ENCODE results near the gene NLRP14.

The NLRP14 gene

GRCh38 chr11:7060868-7061267, 40.6 kb downstream of the NLRP14 start:
- no peak for DNase-seq

- DNase-seq = no peak
Observed at GRCh38 chr11:7062534-7062933, 42.3 kb downstream of the NLRP14 start.

- peak; percentile 66 to 67 for DNase-seq
Observed at GRCh38 chr11:7072401-7073028, 52.2 kb downstream of the NLRP14 start.

- DNase-seq = no peak
Observed at GRCh38 chr11:7077101-7077500, 56.8 kb downstream of the NLRP14 start.

GRCh38 chr11:7079545-7080135, 59.4 kb downstream of the NLRP14 start:
- no peak for DNase-seq

GRCh38 chr11:7080900-7081299, 60.6 kb downstream of the NLRP14 start:
- no peak for DNase-seq

GRCh38 chr11:7081441-7081840, 61.2 kb downstream of the NLRP14 start:
- no peak for DNase-seq

- DNase-seq = no peak
Observed at GRCh38 chr11:7088921-7089320, 68.6 kb downstream of the NLRP14 start, which contains the start of gene RBMXL2. RBMXL2 (plus strand) TSS chr11:7088998; CDS start chr11:7089121, 123 bp downstream.

- no peak for DNase-seq
Observed at GRCh38 chr11:7089328-7090251, 69.3 kb downstream of the NLRP14 start.

GRCh38 chr11:7098235-7098832, 78.1 kb downstream of the NLRP14 start:
- DNase-seq = peak in 1 of 2 experiments; percentile 72

- no peak for DNase-seq
Observed at GRCh38 chr11:7115780-7116179, 95.5 kb downstream of the NLRP14 start.

GRCh38 chr11:7116370-7116769, 96.1 kb downstream of the NLRP14 start:
- DNase-seq = no peak

All from NCI-H526 (cell line).